Body of pancreas (tissue), 4 donors: Measurements from ENCODE around the gene SERTAD1.

Experiments used
- CTCF ChIP-seq, 7 experiments: fragments of 450-650 bp in 4 of 7; fragments of 200-600 bp in 3 of 7; sonication (generic) in 3 of 7; IDR thresholded peaks; one replicate each; pipeline ENCODE4 v1.5.1; 2016 to 2019; ENCODE audit warnings: antibody characterized with exemption in 7 of 7
- POLR2A ChIP-seq, 3 donors: fragments of 450-650 bp; IDR thresholded peaks; one replicate each; pipeline ENCODE4 v1.6.1; 2016; ENCODE audit warnings: antibody characterized with exemption in 3 of 3, mild to moderate bottlenecking in 2 of 3

DNA sequence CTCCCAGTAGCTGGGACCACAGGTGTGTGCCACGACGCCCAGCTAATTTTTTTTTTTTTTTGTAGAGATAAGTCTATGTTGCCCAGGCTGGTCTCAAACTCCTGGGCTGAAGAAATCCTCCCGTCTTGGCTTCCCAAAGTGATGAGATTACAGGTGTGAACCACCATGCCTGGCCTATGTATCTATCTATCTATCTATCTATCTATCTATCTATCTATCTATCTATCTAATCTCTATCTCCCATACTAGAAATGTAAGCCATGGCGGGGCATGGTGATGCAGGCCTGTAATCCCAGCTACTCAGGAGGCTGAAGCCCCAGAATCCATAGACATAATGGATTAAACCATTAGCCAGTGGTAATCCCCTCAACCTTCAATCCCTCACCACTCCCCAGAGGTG, 24.9 kb upstream of the SERTAD1 start:
- TF ChIP-seq CTCF (IDR thresholded peaks at IDR 0.05) (no peak), POLR2A (IDR thresholded peaks at IDR 0.05) (no peak)
